GM19395 (cell line): ENCODE measurements around the gene MIPOL1.
"Not testable (repeated sequence)": the region's sequence is repeated elsewhere in the genome, so short reads cannot be mapped to it uniquely, and the experiment has no call there.

ENCODE experiments used
- ATAC-seq: cut with Tn5 transposase; IDR thresholded peaks from one replicate; pipeline ENCODE4 v1.9.1; 2021; ENCODE audit warnings: mild to moderate bottlenecking, moderate library complexity; ENCODE audit not compliant: unreplicated experiment

Gene MIPOL1

GRCh38 chr14:37437490-37437889 lies 239.8 kb downstream of the MIPOL1 start:
- ATAC-seq = no peak

GRCh38 chr14:37438444-37438843 lies 240.7 kb downstream of the MIPOL1 start:
- ATAC-seq = no peak

GRCh38 chr14:37443461-37443860 lies 245.7 kb downstream of the MIPOL1 start:
- no peak for ATAC-seq

- ATAC-seq = no peak
Observed at GRCh38 chr14:37447883-37448391, 250.2 kb downstream of the MIPOL1 start.

- ATAC-seq = no peak
Observed at GRCh38 chr14:37452323-37452722, 254.6 kb downstream of the MIPOL1 start.

- ATAC-seq = no peak
Observed at GRCh38 chr14:37453985-37454384, 256.2 kb downstream of the MIPOL1 start.

GRCh38 chr14:37457334-37457733 lies 259.6 kb downstream of the MIPOL1 start:
- no peak for ATAC-seq

GRCh38 chr14:37462426-37462825 lies 264.7 kb downstream of the MIPOL1 start:
- ATAC-seq = not testable (repeated sequence)

- no peak for ATAC-seq
Observed at GRCh38 chr14:37464192-37464858, 266.6 kb downstream of the MIPOL1 start.

GRCh38 chr14:37466003-37466622 lies 268.4 kb downstream of the MIPOL1 start:
- no peak for ATAC-seq

- no peak for ATAC-seq
Observed at GRCh38 chr14:37466623-37467088, 268.9 kb downstream of the MIPOL1 start.

- ATAC-seq = no peak
Observed at GRCh38 chr14:37469650-37470049, 271.9 kb downstream of the MIPOL1 start.

- no peak for ATAC-seq
Observed at GRCh38 chr14:37470251-37470650, 272.5 kb downstream of the MIPOL1 start.

- ATAC-seq = no peak
Observed at GRCh38 chr14:37472906-37473305, 275.2 kb downstream of the MIPOL1 start.

GRCh38 chr14:37474191-37474590 lies 276.5 kb downstream of the MIPOL1 start:
- no peak for ATAC-seq

- ATAC-seq = no peak
Observed at GRCh38 chr14:37480446-37481290, 282.9 kb downstream of the MIPOL1 start.

- ATAC-seq = no peak
Observed at GRCh38 chr14:37482428-37482827, 284.7 kb downstream of the MIPOL1 start.

GRCh38 chr14:37483672-37484071 lies 285.9 kb downstream of the MIPOL1 start:
- no peak for ATAC-seq

GRCh38 chr14:37490607-37491006 lies 292.9 kb downstream of the MIPOL1 start:
- ATAC-seq = no peak

GRCh38 chr14:37491076-37491475 lies 293.3 kb downstream of the MIPOL1 start:
- no peak for ATAC-seq

- no peak for ATAC-seq
Observed at GRCh38 chr14:37493606-37494005, 295.9 kb downstream of the MIPOL1 start.
